H9 (cell line): Measurements from ENCODE around the gene DOCK2. TPM values are rescaled to one million over a fixed set of nuclear protein-coding genes. Genes with fewer than 3 reads are reported as not detected.

Source experiments
- DNase-seq: peaks from one replicate; pipeline ENCODE4 v3.0.0-alpha.2; 2017
- H2AFZ ChIP-seq: one replicate; pipeline ENCODE4 v1.6.1; 2013; ENCODE audit warnings: mild to moderate bottlenecking, low read length, control low read depth, moderate library complexity
- H2AK5ac ChIP-seq: 2 replicates; pipeline ENCODE4 v1.6.1; 2013; ENCODE audit warnings: low read length, control low read depth, mixed read lengths; ENCODE audit not compliant: insufficient read length
- H2BK120ac ChIP-seq: one replicate; pipeline ENCODE4 v1.6.1; 2013; ENCODE audit warnings: low read depth, mild to moderate bottlenecking, low read length, control low read depth, inconsistent platforms; ENCODE audit not compliant: poor library complexity, severe bottlenecking
- H2BK12ac ChIP-seq: 2 replicates; pipeline ENCODE4 v1.6.1; 2013; ENCODE audit warnings: low read length, control low read depth, mixed read lengths, low read depth; ENCODE audit not compliant: insufficient read length
- H2BK15ac ChIP-seq: 2 replicates; pipeline ENCODE4 v1.6.1; 2013; ENCODE audit warnings: low read depth, low read length, control low read depth
- H2BK20ac ChIP-seq: one replicate; pipeline ENCODE4 v1.6.1; 2013; ENCODE audit warnings: low read depth, mild to moderate bottlenecking, low read length, control low read depth, inconsistent platforms; ENCODE audit not compliant: poor library complexity, severe bottlenecking
- H2BK5ac ChIP-seq: 2 replicates; pipeline ENCODE4 v1.6.1; 2013; ENCODE audit warnings: low read length, control low read depth, mixed read lengths; ENCODE audit not compliant: insufficient read length
- H3K14ac ChIP-seq: 2 replicates; pipeline ENCODE4 v1.6.1; 2013; ENCODE audit warnings: low read length, control low read depth; ENCODE audit not compliant: insufficient read depth
- H3K18ac ChIP-seq: 2 replicates; pipeline ENCODE4 v1.6.1; 2013; ENCODE audit warnings: low read depth, mild to moderate bottlenecking, mixed read lengths, low read length, control low read depth; ENCODE audit not compliant: insufficient read length
- H3K23ac ChIP-seq: 2 replicates; pipeline ENCODE4 v1.6.1; 2013; ENCODE audit warnings: low read length, control low read depth, mixed read lengths, low read depth; ENCODE audit not compliant: insufficient read length
- H3K23me2 ChIP-seq: 2 replicates; pipeline ENCODE4 v1.6.1; 2013; ENCODE audit warnings: low read depth, mild to moderate bottlenecking, mixed read lengths, low read length, control low read depth; ENCODE audit not compliant: insufficient read length, poor library complexity, severe bottlenecking
- H3K27ac ChIP-seq: 2 replicates; pipeline ENCODE4 v1.5.1; 2013; ENCODE audit warnings: low read length, control low read depth, mixed read lengths, low read depth; ENCODE audit not compliant: insufficient read length
- H3K27me3 ChIP-seq: 2 replicates; pipeline ENCODE4 v1.6.1; 2013; ENCODE audit warnings: low read length, control low read depth, inconsistent platforms; ENCODE audit not compliant: insufficient read depth
- H3K4ac ChIP-seq: 2 replicates; pipeline ENCODE4 v1.6.1; 2013; ENCODE audit warnings: low read depth, mild to moderate bottlenecking, control low read depth, inconsistent platforms, low read length, moderate library complexity
- H3K4me1 ChIP-seq: 2 replicates; pipeline ENCODE4 v1.6.1; 2013; ENCODE audit warnings: low read length, control low read depth, inconsistent platforms; ENCODE audit not compliant: insufficient read depth
- H3K4me2 ChIP-seq: 2 replicates; pipeline ENCODE4 v1.6.1; 2013; ENCODE audit warnings: low read length, control low read depth, mixed read lengths; ENCODE audit not compliant: insufficient read length, insufficient read depth
- H3K56ac ChIP-seq: 2 replicates; pipeline ENCODE4 v1.6.1; 2013; ENCODE audit warnings: low read depth, mild to moderate bottlenecking, mixed read lengths, low read length, control low read depth; ENCODE audit not compliant: insufficient read length
- H3K79me1 ChIP-seq: 2 replicates; pipeline ENCODE4 v1.6.1; 2013; ENCODE audit warnings: low read depth, mild to moderate bottlenecking, moderate library complexity, low read length, control low read depth, inconsistent platforms; ENCODE audit not compliant: insufficient read depth, poor library complexity, severe bottlenecking
- H3K79me2 ChIP-seq: 2 replicates; pipeline ENCODE4 v1.6.1; 2013; ENCODE audit warnings: low read length, control low read depth, inconsistent platforms; ENCODE audit not compliant: insufficient read depth
- H3K9ac ChIP-seq: 2 replicates; pipeline ENCODE4 v1.6.1; 2013; ENCODE audit warnings: low read length, control low read depth, mixed read lengths; ENCODE audit not compliant: insufficient read length; ENCODE audit errors: extremely low read depth
- H3K9me3 ChIP-seq: one replicate; pipeline ENCODE4 v1.6.1; 2013; ENCODE audit warnings: low read depth, low read length, inconsistent platforms; ENCODE audit not compliant: control insufficient read depth
- H3T11ph ChIP-seq: one replicate; pipeline ENCODE4 v1.6.1; 2013; ENCODE audit warnings: mild to moderate bottlenecking, low read length, control low read depth, inconsistent platforms
- H4K20me1 ChIP-seq: one replicate; pipeline ENCODE4 v1.6.1; 2013; ENCODE audit not compliant: control insufficient read depth, insufficient read length, insufficient read depth
- H4K5ac ChIP-seq: 2 replicates; pipeline ENCODE4 v1.6.1; 2013; ENCODE audit warnings: low read depth, mild to moderate bottlenecking, mixed read lengths, low read length, control low read depth; ENCODE audit not compliant: insufficient read length
- H4K8ac ChIP-seq: replicated peaks from 2 replicates; pipeline ENCODE4 v1.6.1; 2013; ENCODE audit warnings: low read length, control low read depth, mixed read lengths, low read depth; ENCODE audit not compliant: insufficient read length
- H4K91ac ChIP-seq: 2 replicates; pipeline ENCODE4 v1.6.1; 2013; ENCODE audit warnings: low read depth, mild to moderate bottlenecking, moderate library complexity, mixed read lengths, low read length, control low read depth; ENCODE audit not compliant: insufficient read length
- H3K27ac Mint-ChIP-seq, 3 experiments: 2 replicates in 2 of 3; 3 replicates in 1 of 3; pipeline ENCODE4 v1.8.0; 2020 to 2021; ENCODE audit warnings: mixed read lengths in 3 of 3, mild to moderate bottlenecking in 1 of 3, moderate library complexity in 1 of 3
- H3K27me3 Mint-ChIP-seq: 2 replicates; pipeline ENCODE4 v1.8.0; 2021; ENCODE audit warnings: low read depth, mild to moderate bottlenecking, moderate library complexity, mixed read lengths
- H3K36me3 Mint-ChIP-seq, 3 experiments: 2 replicates in 2 of 3; 3 replicates in 1 of 3; pipeline ENCODE4 v1.8.0; 2020 to 2021; ENCODE audit warnings: low read depth in 3 of 3, mixed read lengths in 3 of 3; ENCODE audit not compliant: insufficient read depth in 1 of 3
- H3K4me1 Mint-ChIP-seq, 2 experiments: 2 replicates each; pipeline ENCODE4 v1.8.0; 2020; ENCODE audit warnings: mixed read lengths in 2 of 2
- H3K4me3 Mint-ChIP-seq, 2 experiments: 2 replicates in 1 of 2; 3 replicates in 1 of 2; pipeline ENCODE4 v1.8.0; 2020 to 2021; ENCODE audit warnings: mild to moderate bottlenecking in 2 of 2, mixed read lengths in 2 of 2, moderate library complexity in 1 of 2
- H3K9me3 Mint-ChIP-seq, 2 experiments: 2 replicates in 1 of 2; 3 replicates in 1 of 2; pipeline ENCODE4 v1.8.0; 2020; ENCODE audit warnings: mild to moderate bottlenecking in 2 of 2, mixed read lengths in 2 of 2, moderate library complexity in 1 of 2
- WGBS: extraction: QIAGEN DNeasy Blood & Tissue Kit; methylation state at CpG from one replicate; pipeline ENCODE4 v1.1.7; 2013; ENCODE audit warnings: missing lambda C conversion rate, low lambda C conversion rate, mixed read lengths; ENCODE audit not compliant: insufficient read length; ENCODE audit errors: extremely low coverage; 5-methylcytosine and 5-hydroxymethylcytosine counted together
- total RNA-seq: library from RNA; stranded (reverse); gene quantifications from 2 replicates; pipeline ENCODE4 v1.2.1, GENCODE V29; 2021
- TF ChIP-seq, protein P1 (sequence below): fragments of 200-600 bp; sonication (generic); conservative IDR thresholded peaks from 3 replicates; pipeline ENCODE4 v1.8.0; 2021; ENCODE audit warnings: antibody characterized with exemption, mild to moderate bottlenecking

Gene DOCK2
- total RNA-seq, 1 experiment from 2014 or later: 7.8 TPM

- no peak overlapping the region for H3K27ac Mint-ChIP-seq
- H3K4me2 ChIP-seq: no peak overlapping the region
These were observed 7.1 kb upstream of the DOCK2 start for GRCh38 chr5:169629847-169630548.

More at GRCh38 chr5:169629847-169630548, 7.1 kb upstream of the DOCK2 start:
- no peaks in the 10 kb centered on the region for H3K4me1 ChIP-seq
- TF ChIP-seq, protein P1, sequence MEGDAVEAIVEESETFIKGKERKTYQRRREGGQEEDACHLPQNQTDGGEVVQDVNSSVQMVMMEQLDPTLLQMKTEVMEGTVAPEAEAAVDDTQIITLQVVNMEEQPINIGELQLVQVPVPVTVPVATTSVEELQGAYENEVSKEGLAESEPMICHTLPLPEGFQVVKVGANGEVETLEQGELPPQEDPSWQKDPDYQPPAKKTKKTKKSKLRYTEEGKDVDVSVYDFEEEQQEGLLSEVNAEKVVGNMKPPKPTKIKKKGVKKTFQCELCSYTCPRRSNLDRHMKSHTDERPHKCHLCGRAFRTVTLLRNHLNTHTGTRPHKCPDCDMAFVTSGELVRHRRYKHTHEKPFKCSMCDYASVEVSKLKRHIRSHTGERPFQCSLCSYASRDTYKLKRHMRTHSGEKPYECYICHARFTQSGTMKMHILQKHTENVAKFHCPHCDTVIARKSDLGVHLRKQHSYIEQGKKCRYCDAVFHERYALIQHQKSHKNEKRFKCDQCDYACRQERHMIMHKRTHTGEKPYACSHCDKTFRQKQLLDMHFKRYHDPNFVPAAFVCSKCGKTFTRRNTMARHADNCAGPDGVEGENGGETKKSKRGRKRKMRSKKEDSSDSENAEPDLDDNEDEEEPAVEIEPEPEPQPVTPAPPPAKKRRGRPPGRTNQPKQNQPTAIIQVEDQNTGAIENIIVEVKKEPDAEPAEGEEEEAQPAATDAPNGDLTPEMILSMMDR: no peak
- H3K79me2 ChIP-seq: no peaks in the 10 kb centered on the region
- no peak overlapping the region for H3K4ac ChIP-seq
- H3K27me3 Mint-ChIP-seq: peaks cover 1% of the 10 kb centered on the region; the same call in 1 of the 2 replicates
- no peak overlapping the region for H3K23ac ChIP-seq
- no peaks in the 10 kb centered on the region for H3K23me2 ChIP-seq
- no peak overlapping the region for H2BK15ac ChIP-seq
- no CpG with 5 or more reads among the region's 6 CpGs for WGBS
- no peaks in the 10 kb centered on the region for H3K4me1 Mint-ChIP-seq
- no peak overlapping the region for H4K91ac ChIP-seq
- no peaks in the 10 kb centered on the region for H4K20me1 ChIP-seq
- no peak overlapping the region for H2BK120ac ChIP-seq
- H3K9me3 ChIP-seq: no peaks in the 10 kb centered on the region
- no peak overlapping the region for H3K14ac ChIP-seq
- H3K27ac ChIP-seq: no peak overlapping the region
- no peak overlapping the region for H3K4me3 Mint-ChIP-seq
- H2AFZ ChIP-seq: no peak overlapping the region
- H3K79me1 ChIP-seq: no peaks in the 10 kb centered on the region
- no peak overlapping the region for H2BK12ac ChIP-seq
- no peak overlapping the region for H2BK5ac ChIP-seq
- H2BK20ac ChIP-seq: no peak overlapping the region
- no peak for DNase-seq
- no peak overlapping the region for H3T11ph ChIP-seq
- H4K8ac ChIP-seq: no peak overlapping the region
- H4K5ac ChIP-seq: no peak overlapping the region
- H3K27me3 ChIP-seq: no peaks in the 10 kb centered on the region
- no peak overlapping the region for H3K56ac ChIP-seq
- no peak overlapping the region for H3K18ac ChIP-seq
- H3K9me3 Mint-ChIP-seq: peaks cover 2 to 5% of the 10 kb centered on the region in 2 experiments; a peak in 2 of 5 replicates
- no peak overlapping the region for H3K9ac ChIP-seq
- H2AK5ac ChIP-seq: no peak overlapping the region
- H3K36me3 Mint-ChIP-seq: 0 out of 7 replicates have a peak, but pooled peaks cover 0 to 2% (median 0%) of the 10 kb centered on the region in 3 experiments
